Mesothelial cell of epicardium (in vitro differentiated cells): Measurements from ENCODE around the gene FAM20C. TPM values are rescaled to one million over a fixed set of nuclear protein-coding genes. Genes with fewer than 3 reads are reported as not detected.

Experiments
- DNase-seq, 2 experiments: peaks; one replicate each; pipeline ENCODE4 v3.0.0; 2021; ENCODE audit warnings: low spot score in 2 of 2; ENCODE audit not compliant: unreplicated experiment in 2 of 2
- H3K27ac Mint-ChIP-seq: 2 replicates; pipeline ENCODE4 v1.8.0; 2021; ENCODE audit warnings: mixed read lengths
- H3K27me3 Mint-ChIP-seq: 2 replicates; pipeline ENCODE4 v1.8.0; 2021; ENCODE audit warnings: low read depth, mixed read lengths
- H3K36me3 Mint-ChIP-seq: 2 replicates; pipeline ENCODE4 v1.8.0; 2021; ENCODE audit warnings: mixed read lengths
- H3K4me1 Mint-ChIP-seq: 2 replicates; pipeline ENCODE4 v1.8.0; 2021; ENCODE audit warnings: mixed read lengths
- H3K4me3 Mint-ChIP-seq: 2 replicates; pipeline ENCODE4 v1.8.0; 2021; ENCODE audit warnings: mild to moderate bottlenecking, moderate library complexity, mixed read lengths
- H3K9me3 Mint-ChIP-seq: 2 replicates; pipeline ENCODE4 v1.8.0; 2021; ENCODE audit warnings: mixed read lengths
- CTCF ChIP-seq: fragments of 200-600 bp; sonication (generic); IDR thresholded peaks from one replicate; pipeline ENCODE4 v1.5.0; 2021; ENCODE audit warnings: antibody characterized with exemption; ENCODE audit not compliant: unreplicated experiment
- total RNA-seq: library from RNA; stranded (reverse); gene quantifications from 3 replicates; pipeline ENCODE4 v1.2.1, GENCODE V29; 2021

FAM20C gene
- total RNA-seq, 1 donor from 2014 or later = 17.8 TPM

GRCh38 chr7:195010-195829 is 2.8 kb downstream of the FAM20C start:
- TF ChIP-seq CTCF = no peak
- Mint-ChIP-seq H3K4me3 (peak overlapping the region; percentile 65), H3K4me1 (peaks cover 22% of the 10 kb centered on the region), H3K27ac (no peak overlapping the region), H3K27me3 (peaks cover 58% of the 10 kb centered on the region), H3K9me3 (no peaks in the 10 kb centered on the region), H3K36me3 (peaks cover 13% of the 10 kb centered on the region)
- no peak for DNase-seq

GRCh38 chr7:195830-196128 is 3.4 kb downstream of the FAM20C start:
- Mint-ChIP-seq H3K9me3 (no peaks in the 10 kb centered on the region), H3K4me3 (no peak overlapping the region), H3K27me3 (peaks cover 53% of the 10 kb centered on the region)

GRCh38 chr7:196283-196682 is 3.9 kb downstream of the FAM20C start:
- no peaks in the 10 kb centered on the region for H3K9me3 Mint-ChIP-seq
- peaks cover 18% of the 10 kb centered on the region for H3K4me1 Mint-ChIP-seq
- peaks cover 48% of the 10 kb centered on the region for H3K27me3 Mint-ChIP-seq
- DNase-seq = no peak
- no peak overlapping the region for H3K4me3 Mint-ChIP-seq
- peaks cover 13% of the 10 kb centered on the region for H3K36me3 Mint-ChIP-seq
- no peak for TF ChIP-seq CTCF
- H3K27ac Mint-ChIP-seq = no peak overlapping the region

More at GRCh38 chr7:195830-196128, 3.4 kb downstream of the FAM20C start:
- Mint-ChIP-seq H3K4me1 (peaks cover 22% of the 10 kb centered on the region), H3K27ac (no peak overlapping the region), H3K36me3 (peaks cover 13% of the 10 kb centered on the region)
- no peak for DNase-seq
- TF ChIP-seq CTCF = no peak

GRCh38 chr7:196778-197321 is 4.5 kb downstream of the FAM20C start:
- Mint-ChIP-seq H3K27me3 (peaks cover 44% of the 10 kb centered on the region), H3K9me3 (no peaks in the 10 kb centered on the region), H3K27ac (no peak overlapping the region), H3K4me3 (no peak overlapping the region), H3K4me1 (peaks cover 15% of the 10 kb centered on the region), H3K36me3 (peaks cover 13% of the 10 kb centered on the region)
- DNase-seq = no peak
- no peak for TF ChIP-seq CTCF

GRCh38 chr7:197413-198335 is 5.3 kb downstream of the FAM20C start:
- Mint-ChIP-seq H3K9me3 (no peaks in the 10 kb centered on the region), H3K27ac (no peak overlapping the region), H3K36me3 (peaks cover 13% of the 10 kb centered on the region), H3K4me3 (no peak overlapping the region), H3K4me1 (peaks cover 15% of the 10 kb centered on the region), H3K27me3 (peaks cover 46% of the 10 kb centered on the region)
- TF ChIP-seq CTCF = no peak
- DNase-seq = no peak
